NCI-H510A (cell line): ENCODE data around the gene SMNDC1.
"Not testable (repeated sequence)": the region's sequence is repeated elsewhere in the genome, so short reads cannot be mapped to it uniquely, and the experiment has no call there.

Experiments
- DNase-seq: peaks from one replicate; lab custom pipeline; 2025; lab: John Stamatoyannopoulos, UW

SMNDC1 gene

GRCh38 chr10:110279407-110279986 lies 25.2 kb downstream of the SMNDC1 start:
- DNase-seq: peak; percentile 25

- DNase-seq: no peak
These were observed 25.9 kb downstream of the SMNDC1 start for GRCh38 chr10:110278562-110279406.

- no peak for DNase-seq
These were observed 27.1 kb downstream of the SMNDC1 start for GRCh38 chr10:110277591-110277990.

GRCh38 chr10:110276603-110277002 lies 28.1 kb downstream of the SMNDC1 start:
- no peak for DNase-seq

- DNase-seq: no peak
These were observed 29.5 kb downstream of the SMNDC1 start for GRCh38 chr10:110275128-110275729.

- no peak for DNase-seq
These were observed 30.1 kb downstream of the SMNDC1 start for GRCh38 chr10:110274647-110275046.

- DNase-seq: no peak
These were observed 30.6 kb downstream of the SMNDC1 start for GRCh38 chr10:110274072-110274627.

- DNase-seq: no peak
These were observed 31.2 kb downstream of the SMNDC1 start for GRCh38 chr10:110273474-110273873.

- not testable (repeated sequence) for DNase-seq
These were observed 31.7 kb downstream of the SMNDC1 start for GRCh38 chr10:110272995-110273394.

- no peak for DNase-seq
These were observed 35.1 kb downstream of the SMNDC1 start for GRCh38 chr10:110269374-110270318.

- no peak for DNase-seq
These were observed 35.7 kb downstream of the SMNDC1 start for GRCh38 chr10:110268971-110269370.

GRCh38 chr10:110268442-110268841 lies 36.3 kb downstream of the SMNDC1 start:
- no peak for DNase-seq

- no peak for DNase-seq
These were observed 37.4 kb downstream of the SMNDC1 start for GRCh38 chr10:110267276-110267675.

GRCh38 chr10:110265573-110266193 lies 39.0 kb downstream of the SMNDC1 start:
- DNase-seq: no peak

GRCh38 chr10:110263164-110263563 lies 41.6 kb downstream of the SMNDC1 start:
- no peak for DNase-seq

- DNase-seq: no peak
These were observed 43.8 kb downstream of the SMNDC1 start for GRCh38 chr10:110260746-110261477.

- DNase-seq: no peak
These were observed 45.4 kb downstream of the SMNDC1 start for GRCh38 chr10:110259317-110259716.

- DNase-seq: no peak
These were observed 46.2 kb downstream of the SMNDC1 start for GRCh38 chr10:110258542-110258941.

GRCh38 chr10:110254467-110254866 lies 50.3 kb downstream of the SMNDC1 start:
- DNase-seq: no peak

- DNase-seq: no peak
These were observed 52.6 kb downstream of the SMNDC1 start for GRCh38 chr10:110252151-110252550.
